Lower lobe of right lung (tissue), 2 donors: Measurements from ENCODE around the gene TPM1. TPM values are rescaled to one million over a fixed set of nuclear protein-coding genes. Genes with fewer than 3 reads are reported as not detected.
A peak's percentile ranks its signal among the peaks of the same experiment; 100 is the strongest.

ENCODE experiments used
- ATAC-seq, 2 donors: fragments of 200-7000 bp; cut with Tn5 transposase; one replicate each; pipeline ENCODE4 v1.9.1; 2020 to 2022; ENCODE audit warnings: mild to moderate bottlenecking in 2 of 2, moderate library complexity in 2 of 2
- DNase-seq: peaks from one replicate; pipeline ENCODE4 v3.0.0-alpha.2; 2020
- H3K27ac ChIP-seq: fragments of 200-600 bp; one replicate; pipeline ENCODE4 v1.8.0; 2022
- H3K27me3 ChIP-seq: fragments of 200-600 bp; one replicate; pipeline ENCODE4 v1.8.0; 2022; ENCODE audit warnings: low read depth
- H3K36me3 ChIP-seq: fragments of 200-600 bp; one replicate; pipeline ENCODE4 v1.8.0; 2022; ENCODE audit warnings: mild to moderate bottlenecking
- H3K4me1 ChIP-seq: fragments of 200-600 bp; one replicate; pipeline ENCODE4 v1.8.0; 2022
- H3K4me3 ChIP-seq: fragments of 200-600 bp; one replicate; pipeline ENCODE4 v1.8.0; 2022; ENCODE audit warnings: mild to moderate bottlenecking
- H3K9me3 ChIP-seq: fragments of 200-600 bp; one replicate; pipeline ENCODE4 v1.8.0; 2022
- intact Hi-C: fragments of 100-400 bp; cut with DNase I; formaldehyde crosslinking; loops from one replicate; pipeline ENCODE4 v1.11.0; 2022
- total RNA-seq: library from RNA; stranded (reverse); fragmentation: NEBNext Ultra II Directional; extraction: Animal tissue kit (Norgen Biotek cat#: 25700); gene quantifications from one replicate; pipeline ENCODE4 v1.2.1, GENCODE V29; 2021
- TF ChIP-seq, protein P1 (sequence below): fragments of 200-600 bp; IDR thresholded peaks from one replicate; pipeline ENCODE4 v1.8.0; 2022; ENCODE audit warnings: antibody characterized with exemption, mild to moderate bottlenecking
- donor health status: DM: no; HTN: yes; CAD: no; lungs with severe emphysema.

TPM1 gene
- total RNA-seq, 1 donor from 2014 or later, result 137 TPM

GRCh38 chr15:63012444-63012843 is 30.1 kb upstream of the TPM1 start:
- no peak overlapping the region for H3K27ac ChIP-seq
- TF ChIP-seq, protein P1, sequence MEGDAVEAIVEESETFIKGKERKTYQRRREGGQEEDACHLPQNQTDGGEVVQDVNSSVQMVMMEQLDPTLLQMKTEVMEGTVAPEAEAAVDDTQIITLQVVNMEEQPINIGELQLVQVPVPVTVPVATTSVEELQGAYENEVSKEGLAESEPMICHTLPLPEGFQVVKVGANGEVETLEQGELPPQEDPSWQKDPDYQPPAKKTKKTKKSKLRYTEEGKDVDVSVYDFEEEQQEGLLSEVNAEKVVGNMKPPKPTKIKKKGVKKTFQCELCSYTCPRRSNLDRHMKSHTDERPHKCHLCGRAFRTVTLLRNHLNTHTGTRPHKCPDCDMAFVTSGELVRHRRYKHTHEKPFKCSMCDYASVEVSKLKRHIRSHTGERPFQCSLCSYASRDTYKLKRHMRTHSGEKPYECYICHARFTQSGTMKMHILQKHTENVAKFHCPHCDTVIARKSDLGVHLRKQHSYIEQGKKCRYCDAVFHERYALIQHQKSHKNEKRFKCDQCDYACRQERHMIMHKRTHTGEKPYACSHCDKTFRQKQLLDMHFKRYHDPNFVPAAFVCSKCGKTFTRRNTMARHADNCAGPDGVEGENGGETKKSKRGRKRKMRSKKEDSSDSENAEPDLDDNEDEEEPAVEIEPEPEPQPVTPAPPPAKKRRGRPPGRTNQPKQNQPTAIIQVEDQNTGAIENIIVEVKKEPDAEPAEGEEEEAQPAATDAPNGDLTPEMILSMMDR, result no peak

GRCh38 chr15:63013052-63013808 is 29.3 kb upstream of the TPM1 start:
- H3K4me3 ChIP-seq, result no peak overlapping the region
- H3K36me3 ChIP-seq, result no peaks in the 10 kb centered on the region
- ATAC-seq (no peak), DNase-seq (no peak)
- H3K4me1 ChIP-seq, result peaks cover 13% of the 10 kb centered on the region
- H3K27me3 ChIP-seq, result no peaks in the 10 kb centered on the region
- TF ChIP-seq, protein P1, result no peak
- H3K9me3 ChIP-seq, result no peaks in the 10 kb centered on the region
- intact Hi-C loops, result no loop called here
- no peak overlapping the region for H3K27ac ChIP-seq

More at GRCh38 chr15:63012444-63012843, 30.1 kb upstream of the TPM1 start:
- Histone ChIP-seq H3K36me3 (no peaks in the 10 kb centered on the region), H3K4me1 (peaks cover 13% of the 10 kb centered on the region), H3K27me3 (no peaks in the 10 kb centered on the region), H3K4me3 (no peak overlapping the region), H3K9me3 (no peaks in the 10 kb centered on the region)
- ATAC-seq (no peak), DNase-seq (no peak)
- intact Hi-C loops, result no loop called here

- Histone ChIP-seq H3K27me3 (no peaks in the 10 kb centered on the region), H3K27ac (no peak overlapping the region), H3K4me1 (peaks cover 13% of the 10 kb centered on the region), H3K4me3 (no peak overlapping the region), H3K9me3 (no peaks in the 10 kb centered on the region), H3K36me3 (no peaks in the 10 kb centered on the region)
- no peak for DNase-seq
- intact Hi-C loops, result no loop called here
- TF ChIP-seq, protein P1, result no peak
- no peak for ATAC-seq
These were observed 28.0 kb upstream of the TPM1 start for GRCh38 chr15:63014578-63014977.

- TF ChIP-seq, protein P1, result no peak
- peak overlapping the region; percentile 6 for H3K27ac ChIP-seq
- intact Hi-C loops, result no loop called here
These were observed 26.9 kb upstream of the TPM1 start for GRCh38 chr15:63015618-63016017.

DNA sequence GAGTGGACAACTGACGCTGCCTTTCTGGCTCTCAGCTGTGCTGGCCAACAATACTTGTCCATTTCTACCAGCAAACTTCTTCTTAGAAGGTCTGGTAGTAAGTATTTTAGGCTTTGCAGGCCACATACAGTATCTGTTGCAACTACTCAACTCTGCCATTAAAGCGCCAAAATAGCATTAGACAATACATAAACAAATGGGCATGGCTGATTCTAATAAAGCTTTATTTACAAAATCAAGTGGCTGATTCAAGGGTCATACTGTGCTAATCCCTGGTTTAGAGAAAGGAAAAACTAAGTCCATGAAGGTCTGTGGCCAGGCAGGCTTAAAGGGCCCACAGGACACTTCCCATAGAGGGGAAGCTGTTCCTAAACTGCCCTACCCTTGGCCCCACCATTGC is 26.3 kb upstream of the TPM1 start:
- H3K36me3 ChIP-seq, result no peaks in the 10 kb centered on the region
- ATAC-seq, result no peak

More at GRCh38 chr15:63015618-63016017, 26.9 kb upstream of the TPM1 start:
- Histone ChIP-seq H3K27me3 (no peaks in the 10 kb centered on the region), H3K4me3 (no peak overlapping the region), H3K36me3 (no peaks in the 10 kb centered on the region), H3K4me1 (peaks cover 13% of the 10 kb centered on the region), H3K9me3 (no peaks in the 10 kb centered on the region)
- DNase-seq, result no peak
- no peak for ATAC-seq

More for the DNA sequence above, 26.3 kb upstream of the TPM1 start:
- H3K9me3 ChIP-seq, result no peaks in the 10 kb centered on the region
- no peak for DNase-seq
- H3K4me1 ChIP-seq, result peaks cover 13% of the 10 kb centered on the region
- H3K27ac ChIP-seq, result no peak overlapping the region
- intact Hi-C loops, result no loop called here
- H3K4me3 ChIP-seq, result no peak overlapping the region
- H3K27me3 ChIP-seq, result no peaks in the 10 kb centered on the region
- TF ChIP-seq, protein P1, result no peak
